GM23248 (cell line): ENCODE results near the gene HERC6. TPM values are rescaled to one million over a fixed set of nuclear protein-coding genes. Genes with fewer than 3 reads are reported as not detected.

ENCODE experiments used
- DNase-seq: peaks from one replicate; pipeline ENCODE4 v3.0.0-alpha.2; 2015
- H2AFZ ChIP-seq: fragments of 200-600 bp; sonication (generic); 2 replicates; pipeline ENCODE4 v1.6.1; 2016; ENCODE audit warnings: antibody characterized with exemption
- H3F3A ChIP-seq: fragments of 200-600 bp; sonication (generic); 2 replicates; pipeline ENCODE4 v1.6.1; 2016; ENCODE audit warnings: mild to moderate bottlenecking, antibody characterized with exemption, mixed run types; ENCODE audit not compliant: insufficient read depth
- H3K27ac ChIP-seq: fragments of 200-600 bp; sonication (generic); 2 replicates; pipeline ENCODE4 v1.5.1; 2016; ENCODE audit warnings: mild to moderate bottlenecking
- H3K27me3 ChIP-seq: fragments of 200-600 bp; sonication (generic); replicated peaks from 2 replicates; pipeline ENCODE4 v1.6.1; 2016; ENCODE audit warnings: mild to moderate bottlenecking; ENCODE audit not compliant: insufficient read depth
- H3K36me3 ChIP-seq: fragments of 200-600 bp; sonication (generic); 2 replicates; pipeline ENCODE4 v1.6.1; 2016; ENCODE audit warnings: low read depth, mild to moderate bottlenecking
- H3K4me1 ChIP-seq: fragments of 200-600 bp; sonication (generic); 2 replicates; pipeline ENCODE4 v1.6.1; 2016; ENCODE audit warnings: mild to moderate bottlenecking; ENCODE audit not compliant: insufficient read depth
- H3K4me2 ChIP-seq: fragments of 200-600 bp; sonication (generic); one replicate; pipeline ENCODE4 v1.6.1; 2016; ENCODE audit warnings: mild to moderate bottlenecking; ENCODE audit not compliant: unreplicated experiment
- H3K4me3 ChIP-seq: fragments of 200-600 bp; sonication (generic); 2 replicates; pipeline ENCODE4 v1.5.1; 2016; ENCODE audit warnings: mild to moderate bottlenecking
- H3K79me2 ChIP-seq: fragments of 200-600 bp; sonication (generic); 2 replicates; pipeline ENCODE4 v1.6.1; 2016; ENCODE audit warnings: mild to moderate bottlenecking; ENCODE audit not compliant: insufficient read depth
- H3K9ac ChIP-seq: fragments of 200-600 bp; sonication (generic); 2 replicates; pipeline ENCODE4 v1.6.1; 2016; ENCODE audit warnings: mild to moderate bottlenecking
- H3K9me2 ChIP-seq: fragments of 200-600 bp; sonication (generic); 2 replicates; pipeline ENCODE4 v1.6.1; 2016; ENCODE audit warnings: mixed run types, mild to moderate bottlenecking, moderate library complexity; ENCODE audit not compliant: insufficient read depth
- H3K9me3 ChIP-seq: fragments of 200-600 bp; sonication (generic); one replicate; pipeline ENCODE4 v1.6.1; 2017; ENCODE audit warnings: low read depth
- H4K20me1 ChIP-seq: fragments of 200-600 bp; sonication (generic); 2 replicates; pipeline ENCODE4 v1.6.0; 2016; ENCODE audit not compliant: insufficient read depth
- EZH2 ChIP-seq: fragments of 200-600 bp; sonication (generic); IDR thresholded peaks from 2 replicates; pipeline ENCODE4 v1.6.1; 2018; ENCODE audit warnings: antibody characterized with exemption, mild to moderate bottlenecking; ENCODE audit not compliant: insufficient read depth, poor library complexity, severe bottlenecking
- EZH2phosphoT487 ChIP-seq: fragments of 200-600 bp; sonication (generic); IDR thresholded peaks from 2 replicates; pipeline ENCODE4 v1.6.1; 2018; ENCODE audit warnings: antibody characterized with exemption, moderate library complexity, mild to moderate bottlenecking, low read depth; ENCODE audit not compliant: insufficient read depth
- WGBS, 2 experiments: methylation state at CpG; one replicate each; pipeline ENCODE4 v1.1.6; 2015 to 2017; ENCODE audit warnings: low lambda C conversion rate in 2 of 2, low coverage in 1 of 2; ENCODE audit errors: missing lambda C conversion rate in 2 of 2; 5-methylcytosine and 5-hydroxymethylcytosine counted together
- in situ Hi-C: fragments of 300-500 bp; cut with MboI; formaldehyde crosslinking; loops from 2 replicates; pipeline ENCODE4 v1.15.0; 2020
- polyA plus RNA-seq: library from polyadenylated mRNA; unstranded; fragments of >200 nt; fragmentation: Nextera tagmentation; extraction: Ambion mirVana; gene quantifications from 2 replicates; pipeline ENCODE4 v1.2.1, GENCODE V29; 2016
- total RNA-seq: library from RNA; depleted of rRNA; stranded (reverse); fragments of >200 nt; shearing (Covaris generic); gene quantifications from 2 replicates; pipeline ENCODE4 v1.2.3, GENCODE V29; 2014; rRNA removed

Gene HERC6
- 0.51 and 1.1 TPM in 2 replicates for total RNA-seq
- polyA plus RNA-seq: 1.2 and 1.3 TPM in 2 replicates

GRCh38 chr4:88378691-88379559 lies at the start of gene HERC6:
HERC6 (plus strand) TSS chr4:88378852; CDS start chr4:88378922, 70 bp downstream.
- no peaks in the 10 kb centered on the region for H3K27me3 ChIP-seq
- H3K9me2 ChIP-seq: no peaks in the 10 kb centered on the region
- H3F3A ChIP-seq: no peaks in the 10 kb centered on the region
- no peaks in the 10 kb centered on the region for H3K9me3 ChIP-seq
- H3K79me2 ChIP-seq: no peaks in the 10 kb centered on the region
- no peaks in the 10 kb centered on the region for H3K4me1 ChIP-seq
- H2AFZ ChIP-seq: peak within 1 kb of the TSS; percentile 100
- in situ Hi-C loops: no loop called here
- peak; percentile 86 for DNase-seq
- peak within 1 kb of the TSS; percentile 87 for H3K9ac ChIP-seq
- H4K20me1 ChIP-seq: no peaks in the 10 kb centered on the region
- H3K36me3 ChIP-seq: no peaks in the 10 kb centered on the region
- H3K27ac ChIP-seq: no peak within 1 kb of the TSS
- TF ChIP-seq EZH2phosphoT487: no peak
- TF ChIP-seq EZH2: no peak
- peak within 1 kb of the TSS; percentile 96 for H3K4me3 ChIP-seq
- 1% methylated on average over 47 to 53 of the region's 62 CpGs for WGBS, 2 experiments
- H3K4me2 ChIP-seq: peak within 1 kb of the TSS; percentile 91

GRCh38 chr4:88333741-88334405 lies 44.8 kb upstream of the HERC6 start:
- in situ Hi-C loops: no loop called here

GRCh38 chr4:88335092-88335665 lies 43.5 kb upstream of the HERC6 start:
- Histone ChIP-seq H3K9ac (no peak overlapping the region), H3K36me3 (no peaks in the 10 kb centered on the region), H3F3A (0 out of 2 replicates have a peak, but pooled peaks cover 6% of the 10 kb centered on the region), H3K9me2 (no peaks in the 10 kb centered on the region), H3K4me2 (no peak overlapping the region), H4K20me1 (no peaks in the 10 kb centered on the region), H2AFZ (peak overlapping the region; percentile 54), H3K4me3 (no peak overlapping the region), H3K9me3 (no peaks in the 10 kb centered on the region), H3K27ac (no peak overlapping the region), H3K79me2 (no peaks in the 10 kb centered on the region), H3K27me3 (no peaks in the 10 kb centered on the region), H3K4me1 (peaks cover 6% of the 10 kb centered on the region; the same call in 1 of the 2 replicates)
- in situ Hi-C loops: no loop called here
- 22 to 24% methylated on average over 11 of the region's 11 CpGs for WGBS, 2 experiments
- peak; percentile 64 for DNase-seq
- TF ChIP-seq EZH2 (no peak), EZH2phosphoT487 (no peak)

More at GRCh38 chr4:88333741-88334405, 44.8 kb upstream of the HERC6 start:
- Histone ChIP-seq H3K79me2 (no peaks in the 10 kb centered on the region), H3K27me3 (no peaks in the 10 kb centered on the region), H2AFZ (no peak overlapping the region), H3K4me2 (no peak overlapping the region), H3K9me2 (no peaks in the 10 kb centered on the region), H3K27ac (no peak overlapping the region), H3K9ac (no peak overlapping the region), H3K36me3 (no peaks in the 10 kb centered on the region), H3K4me3 (no peak overlapping the region), H3F3A (0 out of 2 replicates have a peak, but pooled peaks cover 6% of the 10 kb centered on the region), H3K4me1 (peaks cover 6% of the 10 kb centered on the region; the same call in 1 of the 2 replicates), H4K20me1 (no peaks in the 10 kb centered on the region), H3K9me3 (no peaks in the 10 kb centered on the region)
- 74 to 100% methylated on average over 1 of the region's 1 CpG for WGBS, 2 experiments
- DNase-seq: peak; percentile 71
- TF ChIP-seq EZH2phosphoT487 (no peak), EZH2 (no peak)
